GM18505 (cell line): ENCODE data around the gene KIRREL3.

Experiments used
- ATAC-seq: cut with Tn5 transposase; IDR thresholded peaks from one replicate; pipeline ENCODE4 v1.9.1; 2021; ENCODE audit not compliant: unreplicated experiment
- POLR2A ChIP-seq: IDR thresholded peaks from 4 replicates; pipeline ENCODE4 v1.6.1; 2011; ENCODE audit warnings: borderline replicate concordance; ENCODE audit not compliant: insufficient read depth, insufficient read length; ENCODE audit errors: extremely low read depth

The KIRREL3 gene

GRCh38 chr11:126578426-126578825 is 422.1 kb downstream of the KIRREL3 start:
- no peak for ATAC-seq
- TF ChIP-seq POLR2A = no peak

DNA sequence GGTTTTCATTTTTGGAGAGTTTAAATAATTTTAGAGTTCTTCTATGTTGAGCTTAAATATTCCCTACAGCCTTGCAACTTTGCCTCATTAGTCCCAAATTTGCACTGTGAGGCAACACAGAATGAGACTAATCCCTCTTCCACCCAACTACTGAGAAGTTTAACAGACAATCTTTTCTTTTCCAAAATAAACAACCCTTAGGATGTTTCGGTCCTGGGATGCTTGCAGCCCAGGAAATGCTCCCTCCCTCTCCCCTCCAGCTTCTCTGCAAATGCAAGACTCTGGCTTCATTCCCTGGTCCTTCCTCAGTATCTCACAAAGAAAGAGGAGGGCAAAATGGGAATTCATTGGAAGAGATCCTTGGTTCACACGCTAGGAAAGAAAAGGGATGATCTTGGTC is 422.5 kb downstream of the KIRREL3 start:
- TF ChIP-seq POLR2A = no peak
- ATAC-seq = no peak

DNA sequence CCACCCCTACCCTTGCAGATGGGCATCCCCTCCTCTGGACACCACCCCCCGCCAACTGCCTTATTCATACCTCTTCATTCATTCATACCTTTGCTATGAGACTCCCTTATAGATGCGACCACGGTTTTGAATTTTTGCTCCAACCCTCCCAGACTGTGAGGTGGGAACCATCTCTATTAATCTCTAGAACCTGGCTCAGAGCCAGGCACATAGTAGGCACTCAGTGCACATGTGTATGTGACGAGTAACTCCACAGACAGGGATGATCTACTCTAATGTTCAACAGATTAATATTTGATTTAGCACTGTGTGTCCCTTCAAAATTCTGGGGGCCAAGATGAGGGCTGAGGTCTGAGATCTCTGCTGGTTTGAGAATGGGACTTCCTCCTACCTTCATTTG is 424.7 kb downstream of the KIRREL3 start:
- no peak for TF ChIP-seq POLR2A
- ATAC-seq = no peak

GRCh38 chr11:126573325-126573978 is 427.1 kb downstream of the KIRREL3 start:
- TF ChIP-seq POLR2A = no peak
- no peak for ATAC-seq

DNA sequence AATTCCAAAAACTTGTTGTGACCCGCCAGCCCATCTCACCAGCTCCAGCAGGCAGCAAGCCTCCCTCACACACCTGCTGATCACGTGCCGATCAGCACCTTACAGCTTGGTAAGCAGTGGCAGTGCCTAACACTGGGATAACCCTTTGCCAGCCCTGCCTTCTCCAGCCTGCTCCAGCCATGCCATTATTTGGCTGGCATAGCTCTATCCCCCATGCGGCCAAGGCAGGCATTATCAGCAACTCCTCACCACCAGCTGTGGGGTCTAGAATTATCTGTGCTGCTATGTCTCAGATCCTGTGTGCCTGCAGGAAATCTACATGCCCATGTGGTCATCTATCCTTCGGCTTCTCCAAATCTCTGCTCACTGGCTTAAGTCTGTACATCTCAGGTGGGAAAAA is 430.1 kb downstream of the KIRREL3 start:
- no peak for TF ChIP-seq POLR2A
- ATAC-seq = no peak

DNA sequence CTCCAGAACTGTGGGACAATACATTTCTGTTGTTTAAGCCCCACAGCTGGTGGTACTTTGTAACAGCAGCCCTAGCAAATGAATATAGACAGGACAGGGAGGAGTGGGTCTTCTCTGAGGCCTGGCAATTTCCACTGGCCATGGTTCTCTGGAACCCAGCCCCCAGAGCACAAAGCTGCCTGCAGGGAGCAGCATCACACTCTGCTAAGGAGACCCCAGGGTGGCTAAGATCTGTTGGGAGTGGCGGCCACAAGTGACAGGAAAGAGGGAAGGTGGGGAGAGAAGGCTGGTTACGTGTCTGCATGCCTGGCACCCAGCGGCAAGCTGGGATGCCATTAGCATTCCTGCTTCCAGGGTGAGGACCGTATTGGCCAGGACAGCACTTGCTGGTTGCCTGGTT is 433.2 kb downstream of the KIRREL3 start:
- TF ChIP-seq POLR2A = no peak
- ATAC-seq = no peak

DNA sequence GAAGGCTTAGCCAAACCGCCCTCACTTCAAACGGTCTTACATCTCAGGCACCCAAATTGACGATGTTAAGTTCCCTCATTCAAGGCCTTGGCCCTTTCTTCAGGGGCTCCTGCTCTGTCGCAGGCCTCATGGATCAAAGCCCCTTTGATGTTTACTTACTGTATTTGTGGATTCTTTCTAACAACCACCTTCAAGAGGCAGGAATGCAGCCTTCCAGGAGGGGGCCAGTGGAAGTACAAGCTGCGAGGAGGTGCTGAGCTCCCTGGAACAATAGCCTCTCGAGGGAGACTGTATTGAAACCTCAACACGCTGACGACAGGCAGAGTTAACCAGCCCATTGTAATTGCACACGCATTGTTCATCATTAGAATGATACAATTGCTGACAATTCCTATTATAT is 436.0 kb downstream of the KIRREL3 start:
- no peak for ATAC-seq

DNA sequence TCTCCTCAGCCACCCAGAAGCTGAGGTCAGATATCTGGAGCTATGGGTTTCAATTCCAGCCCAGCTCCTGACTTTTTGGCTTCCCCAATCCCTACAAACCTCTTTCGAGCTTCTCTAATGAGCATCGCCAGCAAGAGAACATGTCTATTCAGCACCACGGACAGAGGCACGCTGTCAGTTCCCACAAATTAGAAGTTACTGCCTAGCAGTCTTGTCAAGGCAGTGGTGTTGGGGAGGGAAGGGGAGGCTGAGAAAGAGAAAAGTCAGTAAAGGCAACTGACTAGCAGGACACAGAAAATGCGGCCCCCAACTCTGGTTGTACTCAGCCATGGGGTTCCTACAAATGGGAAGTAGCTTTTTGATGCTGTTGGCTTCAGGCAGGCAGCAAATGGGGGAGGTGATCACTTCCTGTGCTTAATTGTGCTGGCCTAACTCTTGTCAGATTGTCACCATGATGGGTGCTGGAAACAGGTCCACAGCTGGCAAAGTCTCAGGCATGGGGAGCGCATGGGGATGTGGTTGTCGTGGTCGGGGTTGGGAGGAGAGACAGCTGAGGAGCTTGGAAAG is 439.2 kb downstream of the KIRREL3 start:
- ATAC-seq = no peak
- no peak for TF ChIP-seq POLR2A

More for the DNA sequence above, 436.0 kb downstream of the KIRREL3 start:
- no peak for TF ChIP-seq POLR2A

DNA sequence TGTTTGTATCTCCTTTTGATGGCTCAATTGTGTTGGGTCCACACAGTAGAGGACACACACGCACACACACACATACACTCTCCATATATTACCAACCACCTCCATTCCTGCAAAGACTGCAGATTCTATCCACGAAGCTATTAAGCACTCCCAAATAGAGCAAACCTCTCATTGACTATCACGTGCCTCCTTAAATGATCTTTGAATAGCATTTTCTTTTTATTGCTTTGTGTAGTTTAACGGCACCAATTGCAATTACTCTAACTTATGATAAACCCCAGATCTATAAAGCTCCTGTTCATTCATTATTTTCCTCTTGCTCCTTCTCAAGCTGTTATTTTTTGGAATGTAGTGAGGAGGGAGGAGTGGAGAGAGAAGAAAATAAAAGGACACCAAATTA is 440.3 kb downstream of the KIRREL3 start:
- ATAC-seq = no peak
- TF ChIP-seq POLR2A = no peak

DNA sequence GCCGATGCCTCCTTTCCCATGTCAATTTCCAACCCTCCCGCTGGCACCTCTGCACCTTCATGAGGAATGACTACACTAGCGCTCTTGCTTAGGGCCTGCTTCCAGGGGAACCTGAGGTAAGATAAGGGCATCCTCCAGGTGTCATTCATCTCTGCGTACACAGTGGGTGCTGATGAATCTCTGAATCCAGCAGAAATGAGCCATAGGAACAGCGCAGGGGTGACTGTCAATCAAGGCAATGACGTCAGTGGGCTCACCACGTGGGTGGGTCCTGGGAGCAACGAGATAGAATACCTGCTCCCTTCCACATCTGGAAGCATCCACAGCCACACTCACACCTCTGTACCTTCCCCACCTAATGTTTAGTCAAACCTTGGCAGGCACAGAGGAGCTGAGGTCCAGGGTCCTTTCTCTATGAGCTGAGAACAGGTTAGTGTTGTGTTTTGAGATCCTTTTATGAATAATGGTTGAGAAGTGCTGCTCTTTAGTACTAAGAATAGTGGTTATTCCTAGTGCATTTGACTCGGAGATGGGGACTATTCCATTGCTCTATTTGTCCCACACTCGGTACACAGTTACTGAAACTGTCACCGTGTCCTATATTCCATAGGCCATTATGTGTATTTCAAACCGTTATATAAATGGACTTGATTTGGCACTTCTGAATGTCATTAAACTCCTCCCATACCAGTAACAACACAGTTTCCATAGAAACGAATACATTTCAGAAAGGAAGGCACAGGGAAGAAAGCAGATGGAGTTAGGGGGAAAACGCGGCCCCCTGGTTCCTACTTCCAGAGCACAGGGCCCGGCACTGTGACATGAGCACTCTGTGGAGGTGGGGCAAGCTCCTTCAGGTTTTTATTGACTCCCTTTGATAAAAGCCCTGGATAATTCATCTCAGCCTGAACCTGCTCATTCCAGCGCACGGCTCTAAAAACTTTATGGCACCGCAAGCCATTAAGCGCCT is 451.7 kb downstream of the KIRREL3 start:
- no peak for ATAC-seq
- TF ChIP-seq POLR2A = no peak

GRCh38 chr11:126547691-126548090 is 452.9 kb downstream of the KIRREL3 start:
- no peak for TF ChIP-seq POLR2A
- no peak for ATAC-seq

- TF ChIP-seq POLR2A = no peak
- no peak for ATAC-seq
These were observed 453.4 kb downstream of the KIRREL3 start for GRCh38 chr11:126547161-126547560.

GRCh38 chr11:126546694-126547093 is 453.9 kb downstream of the KIRREL3 start:
- no peak for TF ChIP-seq POLR2A
- ATAC-seq = no peak
